Activated naive CD4-positive, alpha-beta T cell (primary cell): ENCODE results near the gene SFXN3.

Experiments
- DNase-seq, 4 experiments: peaks; one replicate each; lab custom pipeline; 2025; lab: John Stamatoyannopoulos, UW

SFXN3 gene, protein sequence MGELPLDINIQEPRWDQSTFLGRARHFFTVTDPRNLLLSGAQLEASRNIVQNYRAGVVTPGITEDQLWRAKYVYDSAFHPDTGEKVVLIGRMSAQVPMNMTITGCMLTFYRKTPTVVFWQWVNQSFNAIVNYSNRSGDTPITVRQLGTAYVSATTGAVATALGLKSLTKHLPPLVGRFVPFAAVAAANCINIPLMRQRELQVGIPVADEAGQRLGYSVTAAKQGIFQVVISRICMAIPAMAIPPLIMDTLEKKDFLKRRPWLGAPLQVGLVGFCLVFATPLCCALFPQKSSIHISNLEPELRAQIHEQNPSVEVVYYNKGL

DNA sequence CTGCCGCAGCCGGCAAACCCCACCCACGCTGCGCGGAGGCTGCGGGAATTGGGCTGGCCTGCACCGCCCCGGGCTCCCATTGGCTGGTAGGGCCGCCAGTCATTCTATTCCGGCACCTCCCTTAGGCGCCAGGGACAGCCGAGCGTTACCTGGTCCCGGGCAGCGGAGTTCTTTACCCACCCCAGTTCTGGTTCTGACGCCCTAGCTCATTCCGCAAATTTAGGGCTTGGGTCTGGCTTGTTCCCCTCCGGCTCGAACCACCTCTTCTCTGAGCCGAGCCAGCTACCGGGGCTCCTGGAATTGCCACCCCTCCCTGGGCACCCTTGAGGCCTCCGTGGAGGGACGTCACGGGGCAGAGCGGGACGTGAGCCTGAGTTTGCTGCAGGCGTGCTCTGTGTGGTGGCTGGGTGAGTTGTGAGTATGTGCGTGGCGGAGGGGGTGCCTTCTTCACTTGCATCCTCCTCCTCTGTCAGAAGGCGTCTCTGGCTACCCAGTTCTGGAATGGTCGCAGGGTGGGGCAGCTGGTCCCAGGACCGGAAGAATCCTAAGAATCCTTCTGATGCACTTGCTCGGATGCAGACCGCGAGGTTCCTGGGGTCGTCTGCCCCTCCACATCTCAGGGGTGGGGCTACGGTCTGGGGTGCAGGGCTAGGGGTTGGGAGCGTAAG, at the start of gene SFXN3, which contains the start of gene PDZD7:
SFXN3 (plus strand) TSS at position 107 of the 668 bp plus-strand sequence. CDS start 3,461 bp downstream, outside the sequence.
PDZD7 (minus strand) TSS at position 2 of the 668 bp plus-strand sequence. CDS start 910 bp downstream, outside the sequence.
- peak; percentile 86 to 97 (median 94) for DNase-seq

DNA sequence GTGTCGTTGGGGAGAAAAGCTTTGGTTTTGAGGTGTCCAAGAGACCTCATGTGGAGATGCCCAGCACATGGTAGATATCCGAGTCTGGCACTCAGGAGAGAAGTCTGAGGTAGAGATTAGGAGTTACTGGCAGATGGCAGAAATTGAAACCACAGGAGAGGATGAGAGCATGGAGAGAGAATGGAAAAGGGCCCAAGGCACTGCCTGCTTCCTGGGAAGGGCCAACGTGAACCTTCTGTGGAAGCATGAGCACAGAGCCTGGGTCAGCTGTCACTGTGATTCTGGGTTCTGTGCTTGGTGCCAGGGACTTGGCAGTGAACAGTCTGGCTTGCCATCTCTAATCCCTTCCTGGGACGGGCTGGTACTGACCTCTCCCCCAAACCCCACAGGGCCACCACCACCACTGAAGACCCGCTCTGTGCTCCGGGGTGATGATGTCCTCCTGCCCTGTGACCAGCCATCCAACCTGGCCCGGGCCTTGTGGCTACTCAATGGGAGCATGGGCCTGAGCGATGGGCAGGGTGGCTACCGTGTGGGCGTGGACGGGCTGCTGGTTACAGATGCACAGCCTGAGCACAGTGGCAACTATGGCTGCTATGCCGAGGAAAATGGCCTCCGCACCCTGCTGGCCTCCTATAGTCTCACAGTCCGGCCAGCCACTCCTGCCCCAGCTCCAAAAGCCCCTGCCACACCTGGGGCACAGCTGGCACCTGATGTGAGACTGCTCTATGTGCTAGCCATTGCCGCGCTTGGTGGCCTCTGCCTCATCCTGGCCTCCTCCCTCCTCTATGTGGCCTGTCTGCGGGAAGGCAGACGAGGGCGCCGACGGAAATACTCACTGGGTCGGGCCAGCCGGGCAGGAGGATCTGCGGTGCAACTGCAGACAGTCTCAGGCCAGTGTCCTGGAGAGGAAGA, 47.9 kb upstream of the SFXN3 start:
- DNase-seq = no peak

- no peak for DNase-seq
Measured at GRCh38 chr10:100983868-100984671, 47.0 kb upstream of the SFXN3 start.

DNA sequence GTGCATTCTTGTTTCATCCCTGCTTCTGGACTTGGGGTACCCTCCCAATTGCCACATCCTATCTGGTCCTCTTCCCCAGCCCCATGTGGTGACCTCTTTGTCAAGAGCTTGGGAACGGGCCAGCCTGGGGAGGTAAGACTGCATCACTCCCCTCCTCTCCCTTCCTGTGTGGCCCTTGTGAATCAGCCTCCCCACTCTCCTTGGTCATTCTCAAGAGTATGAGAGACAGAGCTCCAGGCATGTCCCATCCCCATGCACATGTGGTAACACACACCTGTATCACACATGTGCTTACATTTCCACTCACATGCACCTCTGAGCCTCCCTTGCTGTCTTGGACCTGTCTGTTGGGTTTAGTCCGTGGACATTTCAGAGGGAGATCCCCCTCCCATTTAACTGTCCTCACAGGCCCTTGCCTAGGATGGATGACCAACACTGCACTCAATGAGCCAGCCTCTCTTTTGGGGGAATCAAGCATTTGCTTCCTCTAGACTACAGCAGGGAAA, 46.3 kb upstream of the SFXN3 start:
- no peak for DNase-seq

DNA sequence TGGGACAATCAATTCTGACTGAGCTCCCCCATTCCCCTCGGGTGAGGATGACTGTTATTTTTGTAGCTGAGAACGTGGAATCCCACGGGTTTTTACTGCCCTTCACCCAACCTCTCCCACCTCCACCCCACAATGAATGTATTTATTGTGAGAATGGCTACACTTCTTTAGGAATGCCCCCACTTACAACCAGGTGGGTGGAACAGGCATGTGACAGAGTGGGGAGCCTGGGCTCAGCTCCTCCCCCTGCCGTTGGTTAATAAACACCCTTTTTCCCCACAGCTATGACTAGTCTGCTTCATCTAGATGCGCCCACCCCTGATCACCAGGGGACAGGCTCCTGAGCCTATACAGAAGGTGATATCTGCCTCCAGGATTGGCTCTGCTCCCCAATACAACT, 45.7 kb upstream of the SFXN3 start:
- no peak for DNase-seq

DNA sequence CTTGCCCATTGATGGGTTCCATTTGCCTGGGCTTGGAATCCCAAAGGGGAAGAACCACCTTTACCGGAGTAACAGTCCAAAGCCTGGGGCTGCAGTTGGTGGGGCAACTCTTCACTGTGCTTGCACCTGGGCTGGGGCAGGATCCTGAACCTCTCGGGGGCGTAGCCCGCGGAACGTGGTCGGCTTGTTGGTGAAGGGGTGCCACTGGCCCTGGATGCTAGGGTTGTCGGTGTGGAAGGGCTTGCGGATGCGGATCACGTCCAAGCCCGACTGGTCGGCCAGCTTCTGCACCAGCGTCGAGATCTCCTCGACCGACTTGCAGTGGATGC, 44.4 kb upstream of the SFXN3 start:
- DNase-seq = no peak

GRCh38 chr10:100986952-100987684, 43.9 kb upstream of the SFXN3 start, which contains the start of the genes MRPL43 and TWNK:
Gene MRPL43, minus strand, starts transcription at chr10:100987497. Its CDS starts 54 bp downstream, at chr10:100987443.
Gene TWNK, plus strand, starts transcription at chr10:100987543. Its CDS starts 668 bp downstream, at chr10:100988211.
- DNase-seq = peak; percentile 66 to 84 (median 76)

GRCh38 chr10:100987685-100988049, 43.4 kb upstream of the SFXN3 start:
- DNase-seq = no peak

GRCh38 chr10:100988166-100988565, 42.9 kb upstream of the SFXN3 start:
- DNase-seq = no peak

DNA sequence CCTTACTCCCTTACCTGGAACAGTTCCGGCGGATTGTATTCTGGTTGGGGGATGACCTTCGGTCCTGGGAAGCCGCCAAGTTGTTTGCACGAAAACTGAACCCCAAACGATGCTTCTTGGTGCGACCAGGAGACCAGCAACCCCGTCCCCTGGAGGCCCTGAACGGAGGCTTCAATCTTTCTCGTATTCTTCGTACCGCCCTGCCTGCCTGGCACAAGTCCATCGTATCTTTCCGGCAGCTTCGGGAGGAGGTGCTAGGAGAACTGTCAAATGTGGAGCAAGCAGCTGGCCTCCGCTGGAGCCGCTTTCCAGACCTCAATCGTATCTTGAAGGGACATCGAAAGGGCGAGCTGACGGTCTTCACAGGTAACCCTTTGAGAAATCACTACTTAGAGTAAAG, 41.9 kb upstream of the SFXN3 start:
- no peak for DNase-seq

GRCh38 chr10:100993986-100994708, 36.9 kb upstream of the SFXN3 start:
- DNase-seq = no peak

DNA sequence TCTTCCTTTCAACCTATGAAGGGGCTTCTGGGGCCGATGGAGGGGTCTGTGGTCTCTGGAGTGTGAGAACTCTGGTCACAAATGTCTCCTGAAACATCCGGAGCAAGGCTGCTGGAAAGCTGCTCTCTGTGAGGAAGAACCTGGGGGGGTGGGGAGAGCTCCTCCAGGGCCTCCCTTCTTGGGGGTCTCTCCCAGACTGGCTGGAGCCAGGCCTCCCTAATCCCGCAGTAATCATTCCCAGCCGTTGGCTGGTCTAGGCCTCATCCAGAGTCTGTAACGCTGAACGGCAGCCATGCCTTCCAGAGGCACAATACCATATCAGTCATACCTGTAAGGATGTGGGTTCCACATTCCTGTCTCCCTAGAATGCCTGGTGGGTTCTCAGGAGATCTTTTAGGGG, 35.9 kb upstream of the SFXN3 start:
- DNase-seq = no peak

DNA sequence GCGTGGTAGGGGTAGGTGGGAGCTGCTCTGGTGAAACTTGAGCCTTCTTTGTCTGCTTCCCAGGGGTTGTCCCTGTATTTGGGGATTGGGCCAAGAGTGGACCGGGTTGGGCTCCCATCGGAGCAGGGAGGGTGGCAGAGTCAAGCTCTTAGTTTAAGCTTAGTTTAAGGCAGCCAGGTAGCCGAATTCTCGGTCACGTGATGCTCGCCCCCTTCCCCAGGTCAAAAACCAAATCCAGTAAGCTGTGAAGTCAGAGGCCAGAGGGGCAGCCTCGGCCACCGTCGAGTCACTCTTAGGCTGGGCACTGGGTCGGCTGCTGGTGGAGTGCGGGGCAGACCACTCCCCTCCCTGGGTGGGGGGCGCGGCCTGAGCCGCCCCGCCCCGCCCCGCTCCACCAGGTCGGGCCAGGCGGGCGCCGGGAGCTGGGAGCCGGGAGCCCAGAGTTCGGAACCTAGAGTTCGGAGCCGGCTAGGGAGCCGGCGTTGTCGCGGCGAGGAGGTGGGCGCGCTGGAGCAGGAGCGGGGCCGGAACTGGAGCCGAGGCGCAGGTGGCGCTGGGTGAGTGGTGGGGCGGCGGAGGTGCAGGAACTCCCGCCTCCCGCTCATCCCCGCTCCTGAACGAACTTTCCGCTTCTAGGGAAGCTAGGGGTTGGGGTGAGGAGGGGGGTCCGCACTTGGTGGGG, 34.2 kb upstream of the SFXN3 start:
- peak in 2 of 4 experiments; percentile 25 to 52 for DNase-seq

DNA sequence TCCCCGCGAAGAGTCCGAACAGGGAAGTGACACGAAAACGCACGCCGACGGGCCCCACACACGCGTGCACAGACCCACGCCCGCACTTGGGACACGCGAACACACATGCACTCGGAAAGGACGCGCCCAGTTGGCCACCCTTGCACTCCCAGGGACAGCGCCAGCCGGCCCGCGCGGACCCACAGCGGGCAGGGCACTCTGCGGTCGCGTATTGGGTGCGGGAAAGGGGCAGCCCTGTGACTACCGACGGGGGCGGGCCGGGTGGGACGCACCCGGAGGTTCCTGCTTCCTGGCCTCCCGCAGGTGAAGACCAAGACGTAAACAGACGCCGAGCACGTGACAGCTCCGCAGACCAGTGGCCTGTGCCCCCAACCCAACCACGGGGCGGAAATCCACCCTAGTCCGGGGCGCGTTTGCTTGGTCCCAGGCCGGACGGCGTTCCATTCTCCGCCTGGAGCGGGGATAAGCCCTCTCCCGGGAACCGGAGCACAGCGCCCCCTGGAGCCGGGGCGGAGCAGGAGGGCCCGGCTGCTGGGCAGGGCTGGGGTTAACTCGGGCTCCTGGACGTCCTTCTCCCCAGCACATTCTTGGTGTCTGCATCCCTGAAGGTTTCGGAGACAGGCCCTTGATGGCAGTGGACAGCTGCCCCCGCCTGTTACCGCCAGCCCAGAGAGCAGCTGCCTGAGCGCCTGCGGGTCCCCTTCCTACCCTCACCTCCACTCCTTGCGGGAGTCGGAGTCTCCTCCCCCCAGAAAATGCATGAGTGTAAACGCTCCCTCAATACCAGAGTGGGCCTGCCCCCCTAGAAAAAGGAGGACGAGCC, 33.5 kb upstream of the SFXN3 start:
- peak; percentile 33 to 65 (median 54) for DNase-seq

DNA sequence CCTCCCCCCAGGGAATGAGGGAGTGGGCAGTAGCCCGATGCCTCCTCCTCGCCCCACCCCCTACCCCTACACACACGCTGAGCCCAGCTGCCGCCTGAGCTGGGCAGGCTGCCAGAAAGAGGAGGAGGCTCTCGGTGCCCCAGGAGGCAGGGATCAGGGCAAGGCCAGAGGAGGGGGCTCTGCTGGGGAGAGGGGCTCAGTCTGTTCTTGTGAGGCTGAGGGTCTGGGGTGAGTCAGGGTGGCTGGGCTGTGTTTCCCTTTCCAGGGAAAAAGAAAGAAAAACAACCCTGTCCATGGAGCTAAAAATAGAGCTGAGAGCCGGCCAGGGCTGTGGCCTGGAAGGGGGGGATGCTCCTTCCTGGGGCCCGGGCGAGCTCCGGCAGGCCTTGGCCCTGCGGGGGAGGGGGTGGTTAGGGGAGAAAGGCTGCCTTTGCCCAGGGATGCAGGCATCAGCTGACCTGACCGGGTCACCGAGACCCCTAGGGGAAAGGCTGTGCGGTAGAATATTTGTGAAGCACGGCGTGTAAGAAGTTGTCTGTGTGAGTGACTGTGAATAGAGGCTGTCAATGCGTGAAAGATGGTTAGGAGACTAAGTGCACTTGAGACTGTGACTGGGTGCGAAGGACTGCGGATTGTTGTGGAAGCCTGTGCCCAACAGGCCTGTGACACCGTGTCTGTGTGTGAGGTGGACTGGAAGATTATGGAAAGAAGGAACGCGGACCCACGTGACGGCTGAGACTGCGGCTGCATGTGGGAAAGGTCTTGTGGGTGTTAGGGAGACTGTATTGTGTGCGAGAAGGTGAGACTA, 32.6 kb upstream of the SFXN3 start:
- DNase-seq = peak in 3 of 4 experiments; percentile 32 to 58 (median 39)

GRCh38 chr10:100998991-100999741, 31.9 kb upstream of the SFXN3 start:
- peak; percentile 40 to 73 (median 56) for DNase-seq

DNA sequence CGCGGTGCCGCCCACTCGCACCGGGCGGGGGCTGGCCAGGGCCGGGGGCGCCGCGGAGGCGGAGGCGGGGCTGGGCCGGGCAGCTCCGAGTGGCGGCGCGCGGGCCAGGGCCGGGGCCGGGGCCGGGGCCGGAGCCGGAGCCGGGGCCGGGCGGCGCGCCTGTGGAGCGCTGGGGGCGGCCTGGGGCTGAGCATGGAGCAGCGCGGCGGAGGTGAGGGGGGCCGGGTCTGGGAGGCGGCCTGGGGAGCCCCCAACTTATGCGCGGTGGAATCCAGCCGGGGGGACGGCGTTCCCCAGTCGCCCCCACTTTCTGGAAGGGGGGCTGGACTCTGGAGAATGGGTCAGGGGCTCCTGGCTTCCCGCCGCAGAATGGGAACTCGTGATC, 31.3 kb upstream of the SFXN3 start, which contains the start of gene LZTS2:
LZTS2 (plus strand) TSS at position 67 of the 385 bp plus-strand sequence. CDS start 2,731 bp downstream, outside the sequence.
- DNase-seq = no peak
